RWPE2 (cell line): ENCODE data around the gene PLA2G4F.
A peak's percentile ranks its signal among the peaks of the same experiment; 100 is the strongest.

ENCODE experiments used
- ATAC-seq: fragments of 200-7000 bp; cut with Tn5 transposase; 3 replicates; pipeline ENCODE4 v1.9.1; 2021; ENCODE audit warnings: low read depth
- DNase-seq: peaks from one replicate; pipeline ENCODE4 v3.0.0-alpha.2; 2020; ENCODE audit warnings: low spot score
- H3K27ac ChIP-seq: fragments of 450-650 bp; 2 replicates; pipeline ENCODE4 v1.5.1; 2017; ENCODE audit warnings: mild to moderate bottlenecking; ENCODE audit not compliant: poor library complexity, severe bottlenecking
- H3K27me3 ChIP-seq: fragments of 250-450 bp; sonication (Bioruptor Pico); 2 replicates; pipeline ENCODE4 v1.5.1; 2021; ENCODE audit warnings: mild to moderate bottlenecking, moderate library complexity; ENCODE audit not compliant: insufficient read depth, poor library complexity, severe bottlenecking
- H3K36me3 ChIP-seq: fragments of 250-450 bp; sonication (Bioruptor Pico); 2 replicates; pipeline ENCODE4 v1.5.1; 2020; ENCODE audit warnings: low read depth, mild to moderate bottlenecking, moderate library complexity
- H3K4me1 ChIP-seq: fragments of 250-450 bp; sonication (Bioruptor Pico); 2 replicates; pipeline ENCODE4 v1.5.1; 2021; ENCODE audit warnings: mild to moderate bottlenecking, moderate library complexity; ENCODE audit not compliant: insufficient read depth, poor library complexity, severe bottlenecking
- H3K4me3 ChIP-seq: fragments of 250-450 bp; sonication (Bioruptor Pico); 2 replicates; pipeline ENCODE4 v1.5.1; 2021; ENCODE audit warnings: mild to moderate bottlenecking, moderate library complexity; ENCODE audit not compliant: severe bottlenecking
- H3K9me3 ChIP-seq: fragments of 250-450 bp; sonication (Bioruptor Pico); 2 replicates; pipeline ENCODE4 v1.5.1; 2021; ENCODE audit warnings: mild to moderate bottlenecking, moderate library complexity; ENCODE audit not compliant: severe bottlenecking
- TF ChIP-seq, protein P1 (sequence below): fragments of 450-650 bp; IDR thresholded peaks from one replicate; pipeline ENCODE4 v1.5.1; 2017; ENCODE audit warnings: mild to moderate bottlenecking, moderate library complexity; ENCODE audit not compliant: poor library complexity, severe bottlenecking

The PLA2G4F gene

DNA sequence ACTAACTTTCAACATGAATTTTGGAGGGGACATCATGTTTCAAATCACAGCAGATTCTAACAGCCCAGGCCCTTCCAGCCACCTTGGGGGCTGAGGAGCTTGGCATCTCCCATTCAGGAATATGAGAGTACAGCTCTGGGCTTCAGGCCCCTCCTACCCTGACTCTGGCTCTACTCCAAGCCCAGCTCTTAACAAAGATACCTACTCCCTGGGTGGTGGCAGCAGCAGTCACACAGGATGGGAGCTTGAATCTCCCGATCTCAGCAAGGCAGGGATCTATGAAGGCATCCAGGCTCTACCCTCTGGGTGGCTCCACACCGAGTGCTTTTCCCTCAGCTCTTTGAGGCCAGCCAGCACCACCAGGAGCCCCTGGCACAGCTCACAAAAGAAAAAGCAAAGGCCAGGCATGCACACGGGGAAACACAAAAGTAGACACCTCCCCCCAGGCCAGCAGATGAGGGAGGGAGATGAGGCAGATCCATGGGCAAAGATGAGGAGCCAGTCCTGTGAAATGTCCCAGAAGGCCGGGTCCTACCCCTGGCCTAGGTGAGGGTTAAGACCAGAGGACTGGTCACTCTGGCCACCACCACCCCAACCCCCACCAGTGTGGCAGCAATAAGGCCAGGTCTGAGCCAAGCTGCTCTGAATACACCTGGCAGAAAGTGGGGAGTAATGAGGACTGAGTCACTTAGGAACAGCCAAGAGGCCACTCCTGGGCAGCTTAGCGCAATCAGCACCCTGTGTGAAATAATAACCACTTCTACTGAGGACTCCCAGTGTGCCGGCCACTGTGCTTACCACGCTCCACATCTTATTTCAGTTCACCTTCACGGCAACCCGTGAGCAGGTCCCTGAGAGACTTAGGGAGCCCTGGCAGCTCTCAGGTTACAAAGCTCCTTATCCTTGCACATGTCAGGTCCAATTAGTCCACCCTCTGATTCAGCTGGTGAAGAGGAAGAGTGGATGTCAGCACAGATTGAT, 24.3 kb downstream of the PLA2G4F start:
- H3K36me3 ChIP-seq, result no peaks in the 10 kb centered on the region
- peak; percentile 49 for ATAC-seq
- H3K9me3 ChIP-seq, result no peaks in the 10 kb centered on the region
- no peak for DNase-seq
- no peak overlapping the region for H3K27ac ChIP-seq
- TF ChIP-seq, protein P1, sequence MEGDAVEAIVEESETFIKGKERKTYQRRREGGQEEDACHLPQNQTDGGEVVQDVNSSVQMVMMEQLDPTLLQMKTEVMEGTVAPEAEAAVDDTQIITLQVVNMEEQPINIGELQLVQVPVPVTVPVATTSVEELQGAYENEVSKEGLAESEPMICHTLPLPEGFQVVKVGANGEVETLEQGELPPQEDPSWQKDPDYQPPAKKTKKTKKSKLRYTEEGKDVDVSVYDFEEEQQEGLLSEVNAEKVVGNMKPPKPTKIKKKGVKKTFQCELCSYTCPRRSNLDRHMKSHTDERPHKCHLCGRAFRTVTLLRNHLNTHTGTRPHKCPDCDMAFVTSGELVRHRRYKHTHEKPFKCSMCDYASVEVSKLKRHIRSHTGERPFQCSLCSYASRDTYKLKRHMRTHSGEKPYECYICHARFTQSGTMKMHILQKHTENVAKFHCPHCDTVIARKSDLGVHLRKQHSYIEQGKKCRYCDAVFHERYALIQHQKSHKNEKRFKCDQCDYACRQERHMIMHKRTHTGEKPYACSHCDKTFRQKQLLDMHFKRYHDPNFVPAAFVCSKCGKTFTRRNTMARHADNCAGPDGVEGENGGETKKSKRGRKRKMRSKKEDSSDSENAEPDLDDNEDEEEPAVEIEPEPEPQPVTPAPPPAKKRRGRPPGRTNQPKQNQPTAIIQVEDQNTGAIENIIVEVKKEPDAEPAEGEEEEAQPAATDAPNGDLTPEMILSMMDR, result no peak
- no peaks in the 10 kb centered on the region for H3K27me3 ChIP-seq
- H3K4me3 ChIP-seq, result no peak overlapping the region
- peaks cover 3% of the 10 kb centered on the region for H3K4me1 ChIP-seq

DNA sequence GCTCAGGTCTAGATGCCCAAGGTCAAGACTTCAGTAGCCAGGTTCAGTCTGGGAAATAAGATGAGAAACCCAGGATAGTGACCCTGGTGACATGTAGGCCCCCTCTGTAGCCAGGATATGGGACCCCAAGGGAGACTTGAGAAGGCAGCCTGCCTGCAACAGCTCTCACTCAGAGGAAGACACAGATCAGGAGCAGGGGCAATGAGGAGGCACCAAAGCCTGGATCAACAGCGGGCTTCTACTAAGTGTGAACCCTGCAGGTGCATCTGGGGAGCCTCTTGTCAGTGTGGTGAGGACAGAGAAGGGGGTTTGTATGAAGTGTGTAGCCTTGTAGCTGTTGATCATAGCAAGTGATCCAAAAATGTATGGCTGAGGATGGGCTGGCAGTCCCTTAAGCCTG, 25.4 kb downstream of the PLA2G4F start:
- Histone ChIP-seq H3K4me3 (no peak overlapping the region), H3K27me3 (no peaks in the 10 kb centered on the region), H3K9me3 (no peaks in the 10 kb centered on the region), H3K36me3 (no peaks in the 10 kb centered on the region), H3K4me1 (peaks cover 3% of the 10 kb centered on the region), H3K27ac (no peak overlapping the region)
- DNase-seq (no peak), ATAC-seq (no peak)
- TF ChIP-seq, protein P1, result no peak

DNA sequence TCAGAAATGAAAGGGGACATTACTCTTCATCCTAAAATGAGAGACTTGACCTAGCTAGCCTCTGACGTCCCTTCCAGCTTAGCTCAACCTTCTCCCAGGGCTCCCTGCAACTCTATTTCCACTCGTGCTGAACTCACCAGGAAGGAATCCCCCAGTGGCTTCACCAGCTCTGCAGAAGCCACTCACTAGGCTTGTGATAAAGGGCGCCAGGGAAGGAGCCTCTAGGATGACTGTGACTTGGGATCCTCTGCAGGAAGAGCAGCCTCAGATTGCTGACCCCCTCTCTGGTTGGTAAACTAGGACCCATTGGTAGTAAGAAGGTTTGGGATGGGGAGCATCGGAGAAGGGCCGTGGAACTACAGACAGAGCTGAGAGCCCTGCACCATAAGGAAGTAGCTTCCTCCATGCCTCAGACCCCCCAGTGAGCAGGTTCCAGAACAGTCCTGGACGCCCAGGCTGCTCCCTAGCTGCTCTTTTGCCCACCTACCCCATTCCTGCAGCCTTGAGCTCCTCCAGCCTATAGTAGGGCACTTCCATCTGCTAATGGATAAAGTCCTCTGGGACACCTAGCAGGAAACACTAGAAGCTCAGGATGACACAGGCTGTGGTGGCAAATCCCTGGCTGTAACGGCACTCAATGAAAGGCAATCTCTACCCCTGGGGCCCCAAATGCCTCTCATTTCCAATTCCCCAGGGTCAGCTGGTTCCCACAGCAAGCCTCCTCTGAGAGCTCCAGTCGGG, 26.0 kb downstream of the PLA2G4F start:
- Histone ChIP-seq H3K4me1 (peaks cover 1% of the 10 kb centered on the region), H3K36me3 (no peaks in the 10 kb centered on the region), H3K4me3 (no peak overlapping the region), H3K27ac (no peak overlapping the region), H3K9me3 (no peaks in the 10 kb centered on the region), H3K27me3 (no peaks in the 10 kb centered on the region)
- TF ChIP-seq, protein P1, result no peak
- no peak for ATAC-seq
- DNase-seq, result no peak

DNA sequence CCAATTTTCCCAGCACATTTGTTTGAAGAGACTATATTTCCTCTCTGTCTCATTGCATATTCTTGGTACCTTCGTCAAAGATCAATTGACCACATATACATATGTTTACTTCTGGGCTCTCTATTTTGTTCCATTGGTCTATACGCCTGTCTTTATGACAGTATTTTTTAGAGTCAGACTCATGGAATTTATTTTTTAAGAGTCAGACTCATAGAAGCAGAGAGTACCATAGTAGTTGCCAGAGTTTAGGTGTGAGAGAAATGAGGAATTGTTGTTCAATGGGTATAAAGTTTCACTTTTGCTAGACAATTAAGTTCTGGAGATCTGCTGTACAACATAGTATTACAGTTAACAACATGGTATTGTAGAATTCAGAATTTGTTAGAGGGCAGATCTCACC, 27.1 kb downstream of the PLA2G4F start:
- Histone ChIP-seq H3K4me3 (no peak overlapping the region), H3K9me3 (no peaks in the 10 kb centered on the region), H3K4me1 (no peaks in the 10 kb centered on the region), H3K36me3 (no peaks in the 10 kb centered on the region), H3K27me3 (no peaks in the 10 kb centered on the region), H3K27ac (no peak overlapping the region)
- ATAC-seq (no peak), DNase-seq (no peak)
- TF ChIP-seq, protein P1, result no peak
